ENCODE data around the gene MUSK.
A peak's percentile ranks its signal among the peaks of the same experiment; 100 is the strongest.

The MUSK gene

DNA sequence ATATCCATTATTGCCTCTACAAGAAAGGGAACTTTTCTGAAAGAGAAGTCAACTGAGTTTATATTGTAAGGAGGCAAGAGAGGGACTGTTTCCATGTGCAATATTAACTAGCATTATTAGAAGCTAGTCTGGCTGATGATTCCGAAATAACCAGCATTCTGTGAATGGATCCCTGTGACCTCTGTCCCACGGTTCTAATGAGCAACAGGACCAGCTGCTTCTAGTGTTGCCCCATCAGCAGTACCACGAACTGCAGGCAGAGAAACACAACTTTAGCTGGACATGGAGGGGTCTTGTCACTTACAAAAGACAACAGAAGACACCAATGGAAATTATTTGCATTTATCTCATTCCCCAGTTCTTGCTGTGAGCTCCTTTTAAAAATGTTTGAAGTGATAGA lies 95.4 kb downstream of the MUSK start:
- in situ Hi-C loops (cut with HindIII; ENCODE audit: low sequenced_read_pairs), result no loop called here

DNA sequence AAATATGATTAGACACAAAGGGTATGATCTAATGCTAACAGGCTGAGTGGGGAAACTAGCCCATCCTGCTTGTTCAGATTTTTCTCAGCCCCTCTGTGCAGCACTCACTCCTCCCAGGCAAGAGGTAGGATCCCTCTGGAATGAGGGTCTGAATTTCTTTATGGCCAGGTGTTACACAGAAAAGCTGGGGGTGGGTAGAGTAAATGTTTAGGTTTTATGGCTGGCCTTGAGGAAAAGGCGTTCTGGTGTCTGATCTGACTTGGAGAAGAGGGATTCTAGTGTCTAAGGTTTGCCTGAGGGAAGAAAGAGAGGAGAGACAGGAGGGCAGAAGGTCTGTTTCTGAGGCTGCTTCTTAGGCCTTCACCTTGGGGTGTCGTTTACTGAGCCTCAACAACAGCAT lies 97.3 kb downstream of the MUSK start:
- DNase-seq (ENCODE audit: low read depth), result no peak
- in situ Hi-C loops (cut with HindIII; ENCODE audit: low sequenced_read_pairs), result no loop called here
- H3K4me3 ChIP-seq (ENCODE audit: low read depth, low read length), result no peak overlapping the region
- TF ChIP-seq, protein P1, sequence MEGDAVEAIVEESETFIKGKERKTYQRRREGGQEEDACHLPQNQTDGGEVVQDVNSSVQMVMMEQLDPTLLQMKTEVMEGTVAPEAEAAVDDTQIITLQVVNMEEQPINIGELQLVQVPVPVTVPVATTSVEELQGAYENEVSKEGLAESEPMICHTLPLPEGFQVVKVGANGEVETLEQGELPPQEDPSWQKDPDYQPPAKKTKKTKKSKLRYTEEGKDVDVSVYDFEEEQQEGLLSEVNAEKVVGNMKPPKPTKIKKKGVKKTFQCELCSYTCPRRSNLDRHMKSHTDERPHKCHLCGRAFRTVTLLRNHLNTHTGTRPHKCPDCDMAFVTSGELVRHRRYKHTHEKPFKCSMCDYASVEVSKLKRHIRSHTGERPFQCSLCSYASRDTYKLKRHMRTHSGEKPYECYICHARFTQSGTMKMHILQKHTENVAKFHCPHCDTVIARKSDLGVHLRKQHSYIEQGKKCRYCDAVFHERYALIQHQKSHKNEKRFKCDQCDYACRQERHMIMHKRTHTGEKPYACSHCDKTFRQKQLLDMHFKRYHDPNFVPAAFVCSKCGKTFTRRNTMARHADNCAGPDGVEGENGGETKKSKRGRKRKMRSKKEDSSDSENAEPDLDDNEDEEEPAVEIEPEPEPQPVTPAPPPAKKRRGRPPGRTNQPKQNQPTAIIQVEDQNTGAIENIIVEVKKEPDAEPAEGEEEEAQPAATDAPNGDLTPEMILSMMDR (IDR thresholded peaks at IDR 0.05; ENCODE audit: low read depth, low read length, missing control alignments), result no peak

More for the DNA sequence above, 95.4 kb downstream of the MUSK start:
- TF ChIP-seq, protein P1 (IDR thresholded peaks at IDR 0.05; ENCODE audit: low read depth, low read length, missing control alignments), result no peak
- no peak for DNase-seq (ENCODE audit: low read depth)
- H3K4me3 ChIP-seq (ENCODE audit: low read depth, low read length), result no peak overlapping the region

DNA sequence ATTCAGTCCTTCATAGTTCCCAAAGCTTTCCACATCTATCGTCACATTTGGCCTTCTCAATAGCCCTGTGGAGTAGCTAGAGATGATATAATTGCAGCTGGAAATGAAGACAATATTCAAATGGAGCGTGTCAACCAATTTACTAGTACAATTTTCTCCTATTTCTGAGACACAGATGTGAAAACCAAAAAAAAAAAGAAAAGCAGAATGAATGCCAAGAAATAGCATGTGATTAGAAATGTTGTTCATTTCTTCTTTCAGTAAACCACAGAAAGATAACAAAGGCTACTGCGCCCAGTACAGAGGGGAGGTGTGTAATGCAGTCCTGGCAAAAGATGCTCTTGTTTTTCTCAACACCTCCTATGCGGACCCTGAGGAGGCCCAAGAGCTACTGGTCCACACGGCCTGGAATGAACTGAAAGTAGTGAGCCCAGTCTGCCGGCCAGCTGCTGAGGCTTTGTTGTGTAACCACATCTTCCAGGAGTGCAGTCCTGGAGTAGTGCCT lies 99.0 kb downstream of the MUSK start:
- peak; percentile 83 for DNase-seq (ENCODE audit: low read depth)
- H3K4me3 ChIP-seq (ENCODE audit: low read depth, low read length), result no peak overlapping the region
- in situ Hi-C loops (cut with HindIII; ENCODE audit: low sequenced_read_pairs), result no loop called here
- TF ChIP-seq, protein P1 (IDR thresholded peaks at IDR 0.05; ENCODE audit: low read depth, low read length, missing control alignments), result no peak

DNA sequence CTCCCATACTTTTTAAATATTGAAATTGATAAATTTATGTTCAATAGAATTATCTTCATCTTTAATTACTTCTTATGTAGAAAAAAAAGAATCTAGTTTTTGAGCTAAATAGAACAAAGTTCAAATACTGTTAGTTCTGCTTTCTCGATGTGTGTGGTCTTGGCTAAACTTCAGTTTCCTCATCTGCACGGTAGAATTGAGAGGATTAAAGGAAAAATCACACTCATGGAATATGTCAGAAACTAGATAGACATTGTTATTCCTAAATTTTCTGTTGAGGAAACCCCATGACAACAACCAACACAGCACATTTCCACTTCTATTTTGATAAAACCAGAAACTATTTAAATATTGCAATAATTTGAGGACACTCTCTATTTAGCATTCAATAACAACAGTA lies 100.3 kb downstream of the MUSK start:
- H3K4me3 ChIP-seq (ENCODE audit: low read depth, low read length), result no peak overlapping the region
- TF ChIP-seq, protein P1 (IDR thresholded peaks at IDR 0.05; ENCODE audit: low read depth, low read length, missing control alignments), result no peak
- in situ Hi-C loops (cut with HindIII; ENCODE audit: low sequenced_read_pairs), result no loop called here
- no peak for DNase-seq (ENCODE audit: low read depth)

DNA sequence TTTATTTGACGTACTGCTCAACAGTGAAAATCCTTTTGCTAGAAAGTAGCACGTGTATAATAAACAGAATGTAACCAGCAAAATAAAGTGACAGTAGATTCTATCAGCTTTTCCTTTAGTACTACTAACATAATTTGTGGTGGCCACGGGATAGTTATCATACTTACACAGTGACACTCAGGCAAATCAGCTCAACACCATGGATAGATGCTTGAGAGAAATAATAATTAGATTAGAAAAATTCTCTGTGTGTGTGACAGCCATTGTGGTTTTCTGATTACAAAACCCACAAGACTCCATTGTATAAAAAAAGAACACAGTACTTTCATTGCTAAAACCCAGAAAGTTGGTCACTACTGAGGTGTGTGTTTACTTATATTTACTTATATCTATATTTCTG lies 101.1 kb downstream of the MUSK start:
- in situ Hi-C loops (cut with HindIII; ENCODE audit: low sequenced_read_pairs), result no loop called here
- no peak overlapping the region for H3K4me3 ChIP-seq (ENCODE audit: low read depth, low read length)
- TF ChIP-seq, protein P1 (IDR thresholded peaks at IDR 0.05; ENCODE audit: low read depth, low read length, missing control alignments), result no peak
- DNase-seq (ENCODE audit: low read depth), result peak; percentile 43

DNA sequence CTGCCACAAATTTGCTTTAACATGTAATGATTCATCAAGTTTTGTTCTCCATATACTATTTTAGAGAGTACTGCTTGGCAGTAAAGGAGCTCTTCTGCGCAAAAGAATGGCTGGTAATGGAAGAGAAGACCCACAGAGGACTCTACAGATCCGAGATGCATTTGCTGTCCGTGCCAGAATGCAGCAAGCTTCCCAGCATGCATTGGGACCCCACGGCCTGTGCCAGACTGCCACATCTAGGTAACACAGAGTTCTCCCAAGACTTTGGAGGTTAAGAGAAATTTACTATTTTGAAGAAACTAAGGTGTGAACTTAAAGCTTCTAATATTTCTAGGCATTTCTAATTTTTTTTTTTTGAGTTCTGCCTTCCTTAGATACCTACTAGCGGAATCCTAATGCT lies 107.1 kb downstream of the MUSK start:
- H3K4me3 ChIP-seq (ENCODE audit: low read depth, low read length), result no peak overlapping the region
- in situ Hi-C loops (cut with HindIII; ENCODE audit: low sequenced_read_pairs), result loop anchor here (5.0 kb wide), 2 partner anchors 57 to 107 kb away; no protein-coding TSS in a partner anchor
- no peak for DNase-seq (ENCODE audit: low read depth)
- TF ChIP-seq, protein P1 (IDR thresholded peaks at IDR 0.05; ENCODE audit: low read depth, low read length, missing control alignments), result no peak
